Epithelial cell of esophagus (primary cell): ENCODE measurements around the gene ARHGAP42.

Experiments used
- DNase-seq: peaks from one replicate; pipeline ENCODE4 v3.0.0; 2010; ENCODE audit warnings: low read depth
- H3K4me3 ChIP-seq: 2 replicates; pipeline ENCODE4 v1.5.1; 2011; ENCODE audit warnings: mild to moderate bottlenecking, low read length, control low read depth
- TF ChIP-seq, protein P1 (sequence below): IDR thresholded peaks from 2 replicates; pipeline ENCODE4 v1.5.1; 2011; ENCODE audit warnings: low read depth, mild to moderate bottlenecking, low read length, control low read depth, inconsistent platforms; ENCODE audit not compliant: insufficient read depth; ENCODE audit errors: missing control alignments

ARHGAP42 gene

DNA sequence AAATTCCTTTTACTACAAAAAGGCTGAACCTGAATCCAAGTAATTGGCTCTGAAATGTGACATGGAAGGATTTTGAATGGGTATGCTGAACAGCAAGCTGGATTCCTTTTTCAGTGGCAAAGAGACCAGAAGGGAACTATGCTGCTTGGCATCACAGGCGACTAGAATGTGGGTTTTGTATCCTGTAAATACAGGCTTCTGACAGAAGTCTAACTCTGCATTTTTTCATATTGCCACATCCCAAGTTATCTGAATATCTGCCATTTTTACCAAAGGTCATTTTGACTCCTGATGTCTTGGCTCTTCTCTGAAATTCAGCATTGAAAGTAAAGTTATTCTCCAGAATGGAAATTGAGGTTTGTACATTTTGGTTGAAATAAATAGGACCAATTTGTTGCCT, 145.7 kb downstream of the ARHGAP42 start:
- TF ChIP-seq, protein P1, sequence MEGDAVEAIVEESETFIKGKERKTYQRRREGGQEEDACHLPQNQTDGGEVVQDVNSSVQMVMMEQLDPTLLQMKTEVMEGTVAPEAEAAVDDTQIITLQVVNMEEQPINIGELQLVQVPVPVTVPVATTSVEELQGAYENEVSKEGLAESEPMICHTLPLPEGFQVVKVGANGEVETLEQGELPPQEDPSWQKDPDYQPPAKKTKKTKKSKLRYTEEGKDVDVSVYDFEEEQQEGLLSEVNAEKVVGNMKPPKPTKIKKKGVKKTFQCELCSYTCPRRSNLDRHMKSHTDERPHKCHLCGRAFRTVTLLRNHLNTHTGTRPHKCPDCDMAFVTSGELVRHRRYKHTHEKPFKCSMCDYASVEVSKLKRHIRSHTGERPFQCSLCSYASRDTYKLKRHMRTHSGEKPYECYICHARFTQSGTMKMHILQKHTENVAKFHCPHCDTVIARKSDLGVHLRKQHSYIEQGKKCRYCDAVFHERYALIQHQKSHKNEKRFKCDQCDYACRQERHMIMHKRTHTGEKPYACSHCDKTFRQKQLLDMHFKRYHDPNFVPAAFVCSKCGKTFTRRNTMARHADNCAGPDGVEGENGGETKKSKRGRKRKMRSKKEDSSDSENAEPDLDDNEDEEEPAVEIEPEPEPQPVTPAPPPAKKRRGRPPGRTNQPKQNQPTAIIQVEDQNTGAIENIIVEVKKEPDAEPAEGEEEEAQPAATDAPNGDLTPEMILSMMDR: no peak
- no peak overlapping the region for H3K4me3 ChIP-seq
- DNase-seq: no peak

DNA sequence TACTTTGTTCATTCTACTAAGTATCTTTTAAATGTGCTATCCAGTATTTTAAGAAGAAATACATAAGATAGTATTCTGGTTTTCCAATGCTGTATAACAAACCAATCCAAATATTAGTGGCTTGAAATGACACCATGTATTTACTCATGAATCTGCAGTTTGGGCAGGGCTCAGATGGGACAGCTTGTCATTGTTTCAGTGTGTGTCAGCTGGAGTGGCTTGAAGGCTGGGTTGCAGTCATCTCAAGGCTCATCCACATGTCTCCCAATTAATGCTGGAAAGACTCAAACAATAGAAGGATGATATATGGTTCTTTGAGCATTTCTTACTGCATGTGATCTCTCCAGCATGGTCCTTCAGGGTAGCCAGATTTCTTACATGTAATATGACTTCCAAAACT, 146.2 kb downstream of the ARHGAP42 start:
- DNase-seq: peak; percentile 38
- H3K4me3 ChIP-seq: no peak overlapping the region
- TF ChIP-seq, protein P1: no peak

DNA sequence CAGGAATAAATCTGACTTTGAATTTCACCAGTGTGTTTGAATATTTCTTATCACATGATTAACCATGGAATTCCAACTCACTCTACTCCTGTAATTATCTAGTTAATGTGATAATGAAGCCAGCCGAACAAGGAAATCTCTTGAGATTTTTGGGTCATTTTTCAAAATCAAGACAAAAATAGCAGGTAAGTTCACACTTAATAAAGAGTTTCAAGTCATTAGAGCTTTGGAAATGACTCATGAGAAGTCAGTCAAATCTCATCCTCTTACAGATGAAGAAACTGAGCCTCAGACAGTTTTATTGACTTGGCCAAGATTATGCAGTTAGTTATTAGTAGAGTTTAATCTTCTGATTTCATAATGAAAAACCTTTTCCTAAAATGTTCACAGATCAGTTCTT, 148.8 kb downstream of the ARHGAP42 start:
- TF ChIP-seq, protein P1: no peak
- no peak for DNase-seq
- H3K4me3 ChIP-seq: no peak overlapping the region

GRCh38 chr11:100837311-100837710, 150.2 kb downstream of the ARHGAP42 start:
- no peak for DNase-seq
- TF ChIP-seq, protein P1: no peak
- no peak overlapping the region for H3K4me3 ChIP-seq

- TF ChIP-seq, protein P1: no peak
- DNase-seq: no peak
- H3K4me3 ChIP-seq: no peak overlapping the region
Measured at GRCh38 chr11:100841711-100842407, 154.8 kb downstream of the ARHGAP42 start.

DNA sequence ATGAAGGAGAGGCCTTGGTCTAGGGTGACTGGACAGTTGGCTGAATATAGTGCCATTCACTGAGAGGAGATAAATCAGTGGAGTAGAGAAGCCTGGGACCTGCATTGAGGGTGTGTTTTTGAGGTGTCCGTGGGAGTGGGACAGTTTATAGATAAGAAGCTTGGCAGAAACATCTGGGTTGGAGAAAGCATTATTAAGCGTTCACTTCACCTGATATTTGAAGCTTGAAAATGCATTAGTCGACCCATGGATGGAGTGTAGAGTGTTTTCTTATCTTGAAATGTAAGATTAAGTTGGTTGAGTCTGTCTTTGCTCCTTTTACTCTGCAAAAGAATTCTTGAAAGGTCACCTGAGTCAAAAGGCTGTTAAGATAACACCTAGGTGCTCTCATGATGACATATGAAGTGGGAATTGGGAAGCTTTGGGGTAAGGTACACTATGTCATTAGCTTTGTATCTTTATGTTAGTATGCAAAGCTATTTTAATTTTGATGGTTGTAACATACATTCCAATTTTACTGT, 160.7 kb downstream of the ARHGAP42 start:
- DNase-seq: no peak
- H3K4me3 ChIP-seq: no peak overlapping the region
- TF ChIP-seq, protein P1: no peak
